ENCODE results near the gene ARHGAP8. TPM values are rescaled to one million over a fixed set of nuclear protein-coding genes. Genes with fewer than 3 reads are reported as not detected.

ARHGAP8 gene
- polyA plus RNA-seq, 1 donor from 2014 or later = 3.0 TPM

DNA sequence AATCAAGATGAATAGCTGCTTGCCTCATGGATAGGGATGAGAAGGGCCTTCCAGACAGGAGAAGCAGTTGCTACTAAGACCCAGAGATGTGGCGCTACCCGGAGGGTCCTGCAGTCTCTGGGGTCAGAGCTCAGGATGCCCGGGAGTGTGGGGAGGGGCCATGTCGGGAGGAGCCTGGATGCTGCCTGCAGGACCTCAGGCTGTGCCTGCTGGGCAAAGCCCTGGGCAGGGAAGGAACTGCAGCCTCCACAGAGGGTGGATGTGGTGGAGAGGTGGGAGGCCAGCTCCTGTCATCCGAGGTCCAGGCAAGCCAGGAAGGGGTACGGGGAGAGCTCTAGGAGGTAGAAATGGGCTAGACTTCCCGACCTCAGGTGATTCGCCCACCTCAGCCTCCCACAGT, 39.4 kb upstream of the ARHGAP8 start:
- no peaks in the 10 kb centered on the region for H3K79me2 ChIP-seq (replicated peaks; ENCODE audit: insufficient read depth, low read length)
- no peak for TF ChIP-seq EZH2 (IDR thresholded peaks at IDR 0.05; ENCODE audit: borderline replicate concordance, insufficient read depth, low read length, poor library complexity, severe bottlenecking)
- no peak for TF ChIP-seq MXI1 (conservative IDR thresholded peaks at IDR 0.05; ENCODE audit: poor library complexity, severe bottlenecking)
- no peak for TF ChIP-seq EP300 (conservative IDR thresholded peaks at IDR 0.05; ENCODE audit: poor library complexity, severe bottlenecking)
- no peak for TF ChIP-seq POLR2AphosphoS5 (IDR thresholded peaks at IDR 0.05)
- TF ChIP-seq, protein P1, sequence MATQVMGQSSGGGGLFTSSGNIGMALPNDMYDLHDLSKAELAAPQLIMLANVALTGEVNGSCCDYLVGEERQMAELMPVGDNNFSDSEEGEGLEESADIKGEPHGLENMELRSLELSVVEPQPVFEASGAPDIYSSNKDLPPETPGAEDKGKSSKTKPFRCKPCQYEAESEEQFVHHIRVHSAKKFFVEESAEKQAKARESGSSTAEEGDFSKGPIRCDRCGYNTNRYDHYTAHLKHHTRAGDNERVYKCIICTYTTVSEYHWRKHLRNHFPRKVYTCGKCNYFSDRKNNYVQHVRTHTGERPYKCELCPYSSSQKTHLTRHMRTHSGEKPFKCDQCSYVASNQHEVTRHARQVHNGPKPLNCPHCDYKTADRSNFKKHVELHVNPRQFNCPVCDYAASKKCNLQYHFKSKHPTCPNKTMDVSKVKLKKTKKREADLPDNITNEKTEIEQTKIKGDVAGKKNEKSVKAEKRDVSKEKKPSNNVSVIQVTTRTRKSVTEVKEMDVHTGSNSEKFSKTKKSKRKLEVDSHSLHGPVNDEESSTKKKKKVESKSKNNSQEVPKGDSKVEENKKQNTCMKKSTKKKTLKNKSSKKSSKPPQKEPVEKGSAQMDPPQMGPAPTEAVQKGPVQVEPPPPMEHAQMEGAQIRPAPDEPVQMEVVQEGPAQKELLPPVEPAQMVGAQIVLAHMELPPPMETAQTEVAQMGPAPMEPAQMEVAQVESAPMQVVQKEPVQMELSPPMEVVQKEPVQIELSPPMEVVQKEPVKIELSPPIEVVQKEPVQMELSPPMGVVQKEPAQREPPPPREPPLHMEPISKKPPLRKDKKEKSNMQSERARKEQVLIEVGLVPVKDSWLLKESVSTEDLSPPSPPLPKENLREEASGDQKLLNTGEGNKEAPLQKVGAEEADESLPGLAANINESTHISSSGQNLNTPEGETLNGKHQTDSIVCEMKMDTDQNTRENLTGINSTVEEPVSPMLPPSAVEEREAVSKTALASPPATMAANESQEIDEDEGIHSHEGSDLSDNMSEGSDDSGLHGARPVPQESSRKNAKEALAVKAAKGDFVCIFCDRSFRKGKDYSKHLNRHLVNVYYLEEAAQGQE (IDR thresholded peaks at IDR 0.05; ENCODE audit: borderline replicate concordance) = no peak
- TF ChIP-seq, protein P2, sequence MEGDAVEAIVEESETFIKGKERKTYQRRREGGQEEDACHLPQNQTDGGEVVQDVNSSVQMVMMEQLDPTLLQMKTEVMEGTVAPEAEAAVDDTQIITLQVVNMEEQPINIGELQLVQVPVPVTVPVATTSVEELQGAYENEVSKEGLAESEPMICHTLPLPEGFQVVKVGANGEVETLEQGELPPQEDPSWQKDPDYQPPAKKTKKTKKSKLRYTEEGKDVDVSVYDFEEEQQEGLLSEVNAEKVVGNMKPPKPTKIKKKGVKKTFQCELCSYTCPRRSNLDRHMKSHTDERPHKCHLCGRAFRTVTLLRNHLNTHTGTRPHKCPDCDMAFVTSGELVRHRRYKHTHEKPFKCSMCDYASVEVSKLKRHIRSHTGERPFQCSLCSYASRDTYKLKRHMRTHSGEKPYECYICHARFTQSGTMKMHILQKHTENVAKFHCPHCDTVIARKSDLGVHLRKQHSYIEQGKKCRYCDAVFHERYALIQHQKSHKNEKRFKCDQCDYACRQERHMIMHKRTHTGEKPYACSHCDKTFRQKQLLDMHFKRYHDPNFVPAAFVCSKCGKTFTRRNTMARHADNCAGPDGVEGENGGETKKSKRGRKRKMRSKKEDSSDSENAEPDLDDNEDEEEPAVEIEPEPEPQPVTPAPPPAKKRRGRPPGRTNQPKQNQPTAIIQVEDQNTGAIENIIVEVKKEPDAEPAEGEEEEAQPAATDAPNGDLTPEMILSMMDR (IDR thresholded peaks at IDR 0.05; ENCODE audit: poor library complexity, severe bottlenecking) = no peak
- no peak for TF ChIP-seq SMC3 (conservative IDR thresholded peaks at IDR 0.05; ENCODE audit: poor library complexity)
- TF ChIP-seq TAF1 (IDR thresholded peaks at IDR 0.05; ENCODE audit: low read depth) = no peak
- TF ChIP-seq RAD21 (conservative IDR thresholded peaks at IDR 0.05) = no peak

GRCh38 chr22:44714703-44715350, 37.5 kb upstream of the ARHGAP8 start:
- H3K36me3 ChIP-seq (ENCODE audit: insufficient read depth, low read length) = no peaks in the 10 kb centered on the region
- H3K9me2 ChIP-seq (ENCODE audit: insufficient read depth, low read length) = no peaks in the 10 kb centered on the region
- no peak for TF ChIP-seq EZH2 (IDR thresholded peaks at IDR 0.05; ENCODE audit: borderline replicate concordance, insufficient read depth, low read length, poor library complexity, severe bottlenecking)
- TF ChIP-seq, protein P2 (IDR thresholded peaks at IDR 0.05; ENCODE audit: poor library complexity, severe bottlenecking) = no peak
- no peak for TF ChIP-seq POLR2AphosphoS5 (IDR thresholded peaks at IDR 0.05)
- TF ChIP-seq, protein P1 (IDR thresholded peaks at IDR 0.05; ENCODE audit: borderline replicate concordance) = no peak
- TF ChIP-seq SMC3 (conservative IDR thresholded peaks at IDR 0.05; ENCODE audit: poor library complexity) = no peak
- H3K9me3 ChIP-seq (ENCODE audit: low read length) = no peaks in the 10 kb centered on the region
- no peak overlapping the region for H3K4me3 ChIP-seq (ENCODE audit: low read length)
- no peak overlapping the region for H3K27ac ChIP-seq (ENCODE audit: low read length)
- no peak overlapping the region for H3K9ac ChIP-seq (ENCODE audit: low read length)
- H4K20me1 ChIP-seq (ENCODE audit: insufficient read depth) = no peaks in the 10 kb centered on the region
- H3K4me2 ChIP-seq (ENCODE audit: low read length) = no peak overlapping the region
- no peak overlapping the region for H2AFZ ChIP-seq (ENCODE audit: low read depth, low read length)
- no peaks in the 10 kb centered on the region for H3K79me2 ChIP-seq (replicated peaks; ENCODE audit: insufficient read depth, low read length)
- no peaks in the 10 kb centered on the region for H3K27me3 ChIP-seq (ENCODE audit: insufficient read depth, low read depth, low read length)
- no peaks in the 10 kb centered on the region for H3F3A ChIP-seq (ENCODE audit: insufficient read depth, low read length, poor library complexity, severe bottlenecking)

More for the DNA sequence above, 39.4 kb upstream of the ARHGAP8 start:
- Histone ChIP-seq H3K9me3 (ENCODE audit: low read length) (no peaks in the 10 kb centered on the region), H3K4me2 (ENCODE audit: low read length) (no peak overlapping the region), H4K20me1 (ENCODE audit: insufficient read depth) (no peaks in the 10 kb centered on the region), H3K27ac (ENCODE audit: low read length) (no peak overlapping the region), H3K9ac (ENCODE audit: low read length) (no peak overlapping the region), H3K27me3 (ENCODE audit: insufficient read depth, low read depth, low read length) (no peaks in the 10 kb centered on the region), H3F3A (ENCODE audit: insufficient read depth, low read length, poor library complexity, severe bottlenecking) (no peaks in the 10 kb centered on the region), H3K36me3 (ENCODE audit: insufficient read depth, low read length) (no peaks in the 10 kb centered on the region), H2AFZ (ENCODE audit: low read depth, low read length) (no peak overlapping the region), H3K4me3 (ENCODE audit: low read length) (no peak overlapping the region), H3K9me2 (ENCODE audit: insufficient read depth, low read length) (no peaks in the 10 kb centered on the region)

Measured in neural cell (in vitro differentiated cells).